ENCODE measurements around the gene S1PR2. TPM values are rescaled to one million over a fixed set of nuclear protein-coding genes. Genes with fewer than 3 reads are reported as not detected.

S1PR2 gene
- total RNA-seq, 1 donor from 2014 or later: 24.3 TPM

DNA sequence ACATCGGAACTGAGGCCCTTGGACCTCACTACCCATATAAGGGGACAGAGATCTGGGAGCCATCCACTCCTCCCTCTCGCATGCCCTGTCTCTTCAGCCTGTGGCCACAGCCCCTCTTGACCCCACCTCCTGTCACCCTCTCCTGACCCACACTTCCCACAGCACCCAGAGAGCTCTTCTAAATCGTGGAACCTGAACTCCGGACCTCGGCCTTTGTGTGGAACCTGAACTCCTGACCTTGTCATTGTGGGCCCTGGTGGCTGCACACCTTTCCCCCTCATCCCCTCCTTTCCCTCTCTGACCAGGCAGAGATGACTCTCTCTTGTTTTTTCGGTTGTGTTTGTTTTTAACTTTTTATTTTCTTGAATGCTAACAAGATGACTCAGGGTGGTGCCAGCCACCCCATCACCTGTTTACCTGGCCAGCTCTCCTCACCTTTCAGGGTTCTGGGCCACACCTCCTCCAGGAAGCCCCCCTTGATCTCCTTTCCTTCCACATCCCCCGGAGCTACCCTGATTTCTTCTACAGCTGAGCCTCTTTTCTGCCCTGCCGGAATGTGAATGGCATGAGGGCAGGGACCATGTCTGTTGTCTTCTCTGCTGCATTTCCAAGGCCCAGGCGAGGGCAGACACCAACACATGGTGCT is 26.0 kb upstream of the S1PR2 start:
- H3K4me1 ChIP-seq: peaks cover 6 to 7% of the 10 kb centered on the region in 2 donors
- DNase-seq (ENCODE audit: low spot score in 2 of 2): no peak
- H3K4me3 ChIP-seq: no peak overlapping the region
- intact Hi-C loops (cut with DNase I): no loop called here
- H3K27ac ChIP-seq: no peak overlapping the region
- TF ChIP-seq, protein P1, sequence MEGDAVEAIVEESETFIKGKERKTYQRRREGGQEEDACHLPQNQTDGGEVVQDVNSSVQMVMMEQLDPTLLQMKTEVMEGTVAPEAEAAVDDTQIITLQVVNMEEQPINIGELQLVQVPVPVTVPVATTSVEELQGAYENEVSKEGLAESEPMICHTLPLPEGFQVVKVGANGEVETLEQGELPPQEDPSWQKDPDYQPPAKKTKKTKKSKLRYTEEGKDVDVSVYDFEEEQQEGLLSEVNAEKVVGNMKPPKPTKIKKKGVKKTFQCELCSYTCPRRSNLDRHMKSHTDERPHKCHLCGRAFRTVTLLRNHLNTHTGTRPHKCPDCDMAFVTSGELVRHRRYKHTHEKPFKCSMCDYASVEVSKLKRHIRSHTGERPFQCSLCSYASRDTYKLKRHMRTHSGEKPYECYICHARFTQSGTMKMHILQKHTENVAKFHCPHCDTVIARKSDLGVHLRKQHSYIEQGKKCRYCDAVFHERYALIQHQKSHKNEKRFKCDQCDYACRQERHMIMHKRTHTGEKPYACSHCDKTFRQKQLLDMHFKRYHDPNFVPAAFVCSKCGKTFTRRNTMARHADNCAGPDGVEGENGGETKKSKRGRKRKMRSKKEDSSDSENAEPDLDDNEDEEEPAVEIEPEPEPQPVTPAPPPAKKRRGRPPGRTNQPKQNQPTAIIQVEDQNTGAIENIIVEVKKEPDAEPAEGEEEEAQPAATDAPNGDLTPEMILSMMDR (IDR thresholded peaks at IDR 0.05): no peak
- no peaks in the 10 kb centered on the region for H3K9me3 ChIP-seq
- no peaks in the 10 kb centered on the region for H3K27me3 ChIP-seq
- H3K36me3 ChIP-seq: peaks cover 31 to 50% of the 10 kb centered on the region in 2 donors

DNA sequence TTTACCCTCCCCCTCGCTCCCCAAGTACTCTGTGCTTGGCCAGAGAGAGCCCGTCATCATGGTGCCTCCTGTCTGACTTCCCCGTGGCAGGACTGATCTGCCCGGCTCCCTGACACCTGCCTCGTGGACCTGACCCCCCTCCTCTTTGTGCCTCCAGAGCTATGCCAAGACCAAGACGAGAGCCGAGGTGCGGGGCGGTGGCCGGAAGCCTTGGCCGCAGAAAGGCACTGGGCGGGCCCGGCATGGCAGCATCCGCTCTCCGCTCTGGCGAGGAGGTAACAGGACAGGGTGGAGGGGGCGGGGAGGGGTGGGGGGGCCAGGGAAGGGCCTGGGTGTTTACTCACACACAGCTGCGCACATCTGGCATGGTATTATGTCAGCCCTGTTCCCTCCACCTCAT is 25.4 kb upstream of the S1PR2 start:
- Histone ChIP-seq H3K36me3 (peaks cover 31 to 50% of the 10 kb centered on the region in 2 donors), H3K27ac (no peak overlapping the region), H3K27me3 (no peaks in the 10 kb centered on the region), H3K4me3 (no peak overlapping the region), H3K4me1 (peaks cover 6 to 7% of the 10 kb centered on the region in 2 donors), H3K9me3 (no peaks in the 10 kb centered on the region)
- intact Hi-C loops (cut with DNase I): no loop called here
- DNase-seq (ENCODE audit: low spot score in 2 of 2): no peak
- TF ChIP-seq, protein P1 (IDR thresholded peaks at IDR 0.05): no peak

DNA sequence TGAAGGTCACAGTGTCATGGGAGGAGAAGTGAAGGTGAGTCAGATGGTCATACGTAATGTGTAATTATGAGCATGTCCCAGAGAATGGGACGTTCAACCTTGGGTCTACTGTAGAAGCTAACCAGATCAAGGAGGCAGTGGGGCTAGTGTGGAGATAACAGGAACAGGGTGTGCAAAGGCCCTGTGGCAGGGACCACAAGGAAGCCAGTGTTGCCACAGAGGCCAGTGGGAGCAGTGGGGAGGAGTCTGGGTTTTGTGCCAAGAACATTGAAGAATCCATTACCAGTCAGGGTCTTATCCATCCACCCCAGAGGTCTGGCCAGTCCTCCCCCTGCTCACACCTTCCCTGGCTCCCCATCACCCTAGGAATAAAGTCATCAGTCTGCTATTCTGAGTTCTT is 24.2 kb upstream of the S1PR2 start:
- Histone ChIP-seq H3K9me3 (no peaks in the 10 kb centered on the region), H3K4me3 (no peak overlapping the region), H3K36me3 (peaks cover 31 to 50% of the 10 kb centered on the region in 2 donors), H3K27ac (no peak overlapping the region), H3K27me3 (no peaks in the 10 kb centered on the region), H3K4me1 (peaks cover 6 to 7% of the 10 kb centered on the region in 2 donors)
- intact Hi-C loops (cut with DNase I): no loop called here
- no peak for DNase-seq (ENCODE audit: low spot score in 2 of 2)
- TF ChIP-seq, protein P1 (IDR thresholded peaks at IDR 0.05): no peak

DNA sequence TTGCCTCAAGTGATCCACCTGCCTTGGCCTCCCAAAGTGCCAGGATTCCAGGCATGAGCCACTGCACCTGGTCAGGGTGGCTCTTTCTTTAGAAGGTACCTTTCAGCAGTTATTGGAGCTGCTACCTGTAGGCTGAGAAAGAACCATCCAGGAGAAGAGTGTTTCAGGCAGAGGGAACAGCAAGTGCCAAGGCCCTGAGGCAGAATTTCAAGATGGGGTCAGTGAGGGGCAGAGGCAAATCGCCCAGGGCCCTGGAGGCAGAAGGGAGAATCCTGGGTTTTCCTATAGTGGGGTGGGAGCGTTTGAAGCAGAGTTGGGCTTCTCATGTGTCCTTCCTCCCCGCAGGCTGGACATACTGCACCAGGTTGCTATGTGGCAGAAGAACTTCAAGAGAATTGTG is 23.1 kb upstream of the S1PR2 start:
- Histone ChIP-seq H3K36me3 (peaks cover 31 to 50% of the 10 kb centered on the region in 2 donors), H3K4me3 (no peak overlapping the region), H3K27ac (no peak overlapping the region), H3K4me1 (peaks cover 6 to 7% of the 10 kb centered on the region in 2 donors), H3K27me3 (no peaks in the 10 kb centered on the region), H3K9me3 (no peaks in the 10 kb centered on the region)
- TF ChIP-seq, protein P1 (IDR thresholded peaks at IDR 0.05): no peak
- DNase-seq (ENCODE audit: low spot score in 2 of 2): no peak
- intact Hi-C loops (cut with DNase I): loop anchor here (5.0 kb wide), 5 partner anchors 78 to 322 kb away; partner anchors contain the start of genes RAVER1 and TYK2

DNA sequence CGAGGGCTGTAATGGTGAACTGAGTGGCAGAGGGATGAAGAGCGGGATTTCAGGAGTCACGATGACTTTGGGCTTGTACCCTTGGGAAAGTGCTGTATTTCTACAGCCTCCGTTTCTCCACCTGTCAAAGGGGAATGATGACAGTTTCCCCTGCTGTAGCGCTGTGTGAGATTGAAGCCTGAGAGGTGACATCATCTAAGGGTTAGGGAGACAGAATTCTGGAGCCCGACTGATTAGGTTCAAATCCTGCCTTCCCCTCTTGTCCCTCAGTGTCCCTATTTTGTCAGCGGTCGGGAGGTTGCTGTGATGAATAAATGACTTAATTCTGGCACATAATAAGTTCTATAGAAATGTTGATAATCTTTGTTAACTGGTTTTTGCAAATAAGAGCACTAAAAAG is 21.6 kb upstream of the S1PR2 start:
- Histone ChIP-seq H3K27ac (peak overlapping the region; percentile 68 to 71), H3K9me3 (no peaks in the 10 kb centered on the region), H3K4me3 (peak overlapping the region; percentile 68 to 94), H3K27me3 (no peaks in the 10 kb centered on the region), H3K4me1 (peaks cover 6 to 7% of the 10 kb centered on the region in 2 donors), H3K36me3 (peaks cover 22 to 40% of the 10 kb centered on the region in 2 donors)
- no peak for DNase-seq (ENCODE audit: low spot score in 2 of 2)
- TF ChIP-seq, protein P1 (IDR thresholded peaks at IDR 0.05): no peak
- intact Hi-C loops (cut with DNase I): loop anchor here (5.0 kb wide), 5 partner anchors 80 to 320 kb away; partner anchors contain the start of genes RAVER1 and TYK2
